Measurements from ENCODE around the gene TPSAB1. TPM values are rescaled to one million over a fixed set of nuclear protein-coding genes. Genes with fewer than 3 reads are reported as not detected.
"Not testable (repeated sequence)": the region's sequence is repeated elsewhere in the genome, so short reads cannot be mapped to it uniquely, and the experiment has no call there.

Gene TPSAB1
- total RNA-seq (2014; rRNA removed; shearing (Covaris generic)): not detected in 2 replicates
- not detected in 2 replicates for polyA plus RNA-seq (2016; fragmentation: Nextera tagmentation; extraction: Ambion mirVana)

GRCh38 chr16:1240436-1240835, at the start of gene TPSAB1:
TPSAB1 (plus strand) TSS chr16:1240705; CDS start chr16:1240939, 234 bp downstream.
- H3K9me2 ChIP-seq (ENCODE audit: insufficient read depth): not testable (repeated sequence)

GRCh38 chr16:1190789-1191188, 49.7 kb upstream of the TPSAB1 start:
- H2AFZ ChIP-seq; in situ Hi-C loops (cut with MboI); H3K79me2 ChIP-seq (ENCODE audit: insufficient read depth); H3K4me3 ChIP-seq; H3K9me2 ChIP-seq (ENCODE audit: insufficient read depth); H3K4me2 ChIP-seq (ENCODE audit: unreplicated experiment); DNase-seq; H3K9me3 ChIP-seq (ENCODE audit: low read depth); H3K9ac ChIP-seq; H4K20me1 ChIP-seq (ENCODE audit: insufficient read depth); H3K27me3 ChIP-seq (replicated peaks; ENCODE audit: insufficient read depth); H3K27ac ChIP-seq; H3F3A ChIP-seq (ENCODE audit: insufficient read depth); H3K36me3 ChIP-seq (ENCODE audit: low read depth); H3K4me1 ChIP-seq (ENCODE audit: insufficient read depth): not testable (repeated sequence)
- WGBS, 2 experiments (ENCODE audit: low coverage in 1 of 2, low lambda C conversion rate in 2 of 2, missing lambda C conversion rate in 2 of 2): 62 to 84% methylated on average over 5 to 10 of the region's 11 CpGs

More at GRCh38 chr16:1240436-1240835, at the start of gene TPSAB1:
- H3K4me3 ChIP-seq; H2AFZ ChIP-seq; H3F3A ChIP-seq (ENCODE audit: insufficient read depth); H3K27me3 ChIP-seq (replicated peaks; ENCODE audit: insufficient read depth); H3K27ac ChIP-seq; H3K36me3 ChIP-seq (ENCODE audit: low read depth); in situ Hi-C loops (cut with MboI); DNase-seq; H3K9me3 ChIP-seq (ENCODE audit: low read depth); H3K4me1 ChIP-seq (ENCODE audit: insufficient read depth); H3K4me2 ChIP-seq (ENCODE audit: unreplicated experiment); H3K9ac ChIP-seq; H4K20me1 ChIP-seq (ENCODE audit: insufficient read depth); H3K79me2 ChIP-seq (ENCODE audit: insufficient read depth): not testable (repeated sequence)
- 15 to 30% methylated on average over 2 to 5 of the region's 12 CpGs for WGBS, 2 experiments (ENCODE audit: low coverage in 1 of 2, low lambda C conversion rate in 2 of 2, missing lambda C conversion rate in 2 of 2)

- Histone ChIP-seq H3F3A (ENCODE audit: insufficient read depth) (no peaks in the 10 kb centered on the region), H3K36me3 (ENCODE audit: low read depth) (no peaks in the 10 kb centered on the region), H3K4me1 (ENCODE audit: insufficient read depth) (no peaks in the 10 kb centered on the region), H3K27ac (no peak overlapping the region), H2AFZ (no peak overlapping the region), H3K4me3 (no peak overlapping the region), H3K9me2 (ENCODE audit: insufficient read depth) (no peaks in the 10 kb centered on the region), H3K27me3 (replicated peaks; ENCODE audit: insufficient read depth) (no peaks in the 10 kb centered on the region), H3K9ac (no peak overlapping the region), H3K4me2 (ENCODE audit: unreplicated experiment) (no peak overlapping the region), H3K79me2 (ENCODE audit: insufficient read depth) (no peaks in the 10 kb centered on the region), H4K20me1 (ENCODE audit: insufficient read depth) (no peaks in the 10 kb centered on the region), H3K9me3 (ENCODE audit: low read depth) (no peaks in the 10 kb centered on the region)
- DNase-seq: no peak
- in situ Hi-C loops (cut with MboI): no loop called here
- TF ChIP-seq EZH2 (IDR thresholded peaks at IDR 0.05; ENCODE audit: insufficient read depth, poor library complexity, severe bottlenecking) (no peak), EZH2phosphoT487 (IDR thresholded peaks at IDR 0.05; ENCODE audit: insufficient read depth, low read depth) (no peak)
- 43 to 48% methylated on average over 9 of the region's 9 CpGs for WGBS, 2 experiments (ENCODE audit: low coverage in 1 of 2, low lambda C conversion rate in 2 of 2, missing lambda C conversion rate in 2 of 2)
Observed at GRCh38 chr16:1192384-1193073, 48.0 kb upstream of the TPSAB1 start.

- H3K4me1 ChIP-seq (ENCODE audit: insufficient read depth): no peaks in the 10 kb centered on the region
- H3K79me2 ChIP-seq (ENCODE audit: insufficient read depth): no peaks in the 10 kb centered on the region
- H3F3A ChIP-seq (ENCODE audit: insufficient read depth): no peaks in the 10 kb centered on the region
- H3K9me2 ChIP-seq (ENCODE audit: insufficient read depth): no peaks in the 10 kb centered on the region
- H3K27ac ChIP-seq: no peak overlapping the region
- in situ Hi-C loops (cut with MboI): no loop called here
- no peaks in the 10 kb centered on the region for H3K27me3 ChIP-seq (replicated peaks; ENCODE audit: insufficient read depth)
- 61 to 65% methylated on average over 25 to 30 of the region's 30 CpGs for WGBS, 2 experiments (ENCODE audit: low coverage in 1 of 2, low lambda C conversion rate in 2 of 2, missing lambda C conversion rate in 2 of 2)
- H3K4me3 ChIP-seq: no peak overlapping the region
- DNase-seq: no peak
- H4K20me1 ChIP-seq (ENCODE audit: insufficient read depth): no peaks in the 10 kb centered on the region
- no peak overlapping the region for H2AFZ ChIP-seq
- H3K9me3 ChIP-seq (ENCODE audit: low read depth): no peaks in the 10 kb centered on the region
- H3K4me2 ChIP-seq (ENCODE audit: unreplicated experiment): no peak overlapping the region
- H3K9ac ChIP-seq: no peak overlapping the region
- H3K36me3 ChIP-seq (ENCODE audit: low read depth): no peaks in the 10 kb centered on the region
- TF ChIP-seq EZH2phosphoT487 (IDR thresholded peaks at IDR 0.05; ENCODE audit: insufficient read depth, low read depth): no peak
- no peak for TF ChIP-seq EZH2 (IDR thresholded peaks at IDR 0.05; ENCODE audit: insufficient read depth, poor library complexity, severe bottlenecking)
Observed at GRCh38 chr16:1193143-1193824, 47.2 kb upstream of the TPSAB1 start.
